ENCODE data around the gene NTSR1. TPM values are rescaled to one million over a fixed set of nuclear protein-coding genes. Genes with fewer than 3 reads are reported as not detected.

The NTSR1 gene
- total and polyA plus RNA-seq, 7 donors: 0.01 to 0.08 (median 0.05) TPM; not detected in 3

GRCh38 chr20:62668441-62669027 lies 40.1 kb upstream of the NTSR1 start:
- peaks cover 0 to 4% (median 0%) of the 10 kb centered on the region in 3 donors for H3K27me3 ChIP-seq (ENCODE audit: insufficient read depth in 3 of 3, low read length in 2 of 3)
- no peaks in the 10 kb centered on the region for H3K4me1 ChIP-seq
- WGBS, 3 donors: 50 to 56% (median 52%) methylated on average over 13 of the region's 13 CpGs
- H3K4me3 ChIP-seq: no peak overlapping the region
- intact Hi-C loops (cut with DNase I): loop anchor here (2.0 to 5.0 kb wide), 3 partner anchors 124 to 140 kb away; no protein-coding TSS in a partner anchor
- DNase-seq (peak; percentile 65 to 77), ATAC-seq (peak; percentile 72 to 87 (median 77))
- no peaks in the 10 kb centered on the region for H3K36me3 ChIP-seq (ENCODE audit: insufficient read depth in 1 of 2, low read depth in 1 of 2)
- no peak overlapping the region for H3K27ac ChIP-seq
- TF ChIP-seq CTCF (IDR thresholded peaks at IDR 0.05): peak; percentile 77
- no peaks in the 10 kb centered on the region for H3K9me3 ChIP-seq

GRCh38 chr20:62669249-62669648 lies 39.4 kb upstream of the NTSR1 start:
- WGBS, 3 donors: 88 to 95% (median 90%) methylated on average over 10 of the region's 10 CpGs
- Histone ChIP-seq H3K36me3 (ENCODE audit: insufficient read depth in 1 of 2, low read depth in 1 of 2) (no peaks in the 10 kb centered on the region), H3K27me3 (ENCODE audit: insufficient read depth in 3 of 3, low read length in 2 of 3) (peaks cover 0 to 6% (median 4%) of the 10 kb centered on the region in 3 donors), H3K9me3 (no peaks in the 10 kb centered on the region), H3K4me3 (no peak overlapping the region), H3K4me1 (no peaks in the 10 kb centered on the region), H3K27ac (no peak overlapping the region)
- intact Hi-C loops (cut with DNase I): loop anchor here (2.0 to 5.0 kb wide), 3 partner anchors 123 to 140 kb away; no protein-coding TSS in a partner anchor
- no peak for TF ChIP-seq CTCF (IDR thresholded peaks at IDR 0.05)
- no peak for DNase-seq
- ATAC-seq: no peak

- DNase-seq (no peak), ATAC-seq (no peak)
- intact Hi-C loops (cut with DNase I): no loop called here
- no peaks in the 10 kb centered on the region for H3K4me1 ChIP-seq
- WGBS, 3 donors: 91 to 93% (median 93%) methylated on average over 14 of the region's 14 CpGs
- H3K9me3 ChIP-seq: no peaks in the 10 kb centered on the region
- no peak for TF ChIP-seq CTCF (IDR thresholded peaks at IDR 0.05)
- H3K36me3 ChIP-seq (ENCODE audit: insufficient read depth in 1 of 2, low read depth in 1 of 2): no peaks in the 10 kb centered on the region
- no peak overlapping the region for H3K27ac ChIP-seq
- H3K4me3 ChIP-seq: no peak overlapping the region
- H3K27me3 ChIP-seq (ENCODE audit: insufficient read depth in 3 of 3, low read length in 2 of 3): peaks cover 0 to 14% (median 7%) of the 10 kb centered on the region in 3 donors
Observed at GRCh38 chr20:62670156-62670555, 38.5 kb upstream of the NTSR1 start.

GRCh38 chr20:62670998-62671397 lies 37.6 kb upstream of the NTSR1 start:
- intact Hi-C loops (cut with DNase I): no loop called here

More at GRCh38 chr20:62670998-62671397, 37.6 kb upstream of the NTSR1 start:
- no peak for TF ChIP-seq CTCF (IDR thresholded peaks at IDR 0.05)
- 88 to 94% (median 93%) methylated on average over 17 of the region's 17 CpGs for WGBS, 3 donors
- Histone ChIP-seq H3K4me3 (no peak overlapping the region), H3K4me1 (no peaks in the 10 kb centered on the region), H3K36me3 (ENCODE audit: insufficient read depth in 1 of 2, low read depth in 1 of 2) (no peaks in the 10 kb centered on the region), H3K27ac (no peak overlapping the region), H3K27me3 (ENCODE audit: insufficient read depth in 3 of 3, low read length in 2 of 3) (peaks cover 0 to 19% (median 7%) of the 10 kb centered on the region in 3 donors), H3K9me3 (no peaks in the 10 kb centered on the region)
- DNase-seq (no peak), ATAC-seq (no peak)
